Adipose tissue (tissue), 3 donors: ENCODE measurements around the gene PRR16. TPM values are rescaled to one million over a fixed set of nuclear protein-coding genes. Genes with fewer than 3 reads are reported as not detected.

ENCODE experiments used
- H3K27ac ChIP-seq: one replicate; pipeline ENCODE4 v1.5.1; 2013; ENCODE audit warnings: low read depth, low read length
- WGBS, 3 donors: extraction: QIAGEN DNeasy Blood & Tissue Kit; methylation state at CpG; one replicate each; pipeline ENCODE4 v1.1.7; 2013; 5-methylcytosine and 5-hydroxymethylcytosine counted together
- polyA plus RNA-seq, 3 donors: library from polyadenylated mRNA; stranded (reverse); fragments of 200-250 nt; gene quantifications; one replicate each; pipeline ENCODE4 v1.2.3, GENCODE V29; 2013
- donor health status: healthy with polysubstance abuse.
- donor health status: Bipolar disorder and iron deficiency.
- donor health status: healthy.

Gene PRR16
- polyA plus RNA-seq, 3 donors = 0.74 to 3.6 (median 1.7) TPM

GRCh38 chr5:120609570-120609969, 145.5 kb downstream of the PRR16 start:
- no peak overlapping the region for H3K27ac ChIP-seq
- WGBS, 3 donors = 91 to 95% (median 94%) methylated on average over 1 of the region's 1 CpG

- no peak overlapping the region for H3K27ac ChIP-seq
- 86 to 87% (median 86%) methylated on average over 2 of the region's 2 CpGs for WGBS, 3 donors
These were observed 146.0 kb downstream of the PRR16 start for GRCh38 chr5:120610145-120610544.

GRCh38 chr5:120613729-120614128, 149.6 kb downstream of the PRR16 start:
- H3K27ac ChIP-seq = no peak overlapping the region

- H3K27ac ChIP-seq = no peak overlapping the region
- WGBS, 3 donors = 30 to 32% (median 31%) methylated on average over 2 of the region's 2 CpGs
These were observed 150.6 kb downstream of the PRR16 start for GRCh38 chr5:120614531-120615180.

- no peak overlapping the region for H3K27ac ChIP-seq
- 70 to 74% (median 71%) methylated on average over 7 of the region's 7 CpGs for WGBS, 3 donors
These were observed 152.0 kb downstream of the PRR16 start for GRCh38 chr5:120615967-120616645.

GRCh38 chr5:120621339-120621738, 157.2 kb downstream of the PRR16 start:
- WGBS, 3 donors = 53 to 74% (median 70%) methylated on average over 2 of the region's 2 CpGs
- H3K27ac ChIP-seq = no peak overlapping the region

GRCh38 chr5:120624021-120624563, 160.0 kb downstream of the PRR16 start:
- no peak overlapping the region for H3K27ac ChIP-seq
- WGBS, 3 donors = 31 to 67% (median 32%) methylated on average over 1 of the region's 1 CpG

- WGBS, 3 donors = 75 to 85% (median 83%) methylated on average over 3 of the region's 3 CpGs
- no peak overlapping the region for H3K27ac ChIP-seq
These were observed 164.1 kb downstream of the PRR16 start for GRCh38 chr5:120628156-120628555.

- whole genome bisulfite sequencing, 3 donors = 60 to 68% (median 64%) methylated on average over 5 of the region's 5 CpGs
- H3K27ac ChIP-seq = no peak overlapping the region
These were observed 166.4 kb downstream of the PRR16 start for GRCh38 chr5:120630550-120630949.

- H3K27ac ChIP-seq = no peak overlapping the region
- WGBS, 3 donors = 64 to 93% (median 78%) methylated on average over 2 of the region's 2 CpGs
These were observed 167.5 kb downstream of the PRR16 start for GRCh38 chr5:120631611-120632010.

GRCh38 chr5:120632430-120632829, 168.3 kb downstream of the PRR16 start:
- WGBS, 3 donors = 89 to 94% (median 93%) methylated on average over 3 of the region's 3 CpGs
- H3K27ac ChIP-seq = no peak overlapping the region

- WGBS, 3 donors = 51 to 58% (median 52%) methylated on average over 3 of the region's 3 CpGs
- no peak overlapping the region for H3K27ac ChIP-seq
These were observed 174.3 kb downstream of the PRR16 start for GRCh38 chr5:120638449-120638848.

GRCh38 chr5:120640778-120641177, 176.7 kb downstream of the PRR16 start:
- WGBS, 3 donors = 75 to 78% (median 76%) methylated on average over 3 of the region's 3 CpGs
- no peak overlapping the region for H3K27ac ChIP-seq

GRCh38 chr5:120644516-120644915, 180.4 kb downstream of the PRR16 start:
- H3K27ac ChIP-seq = no peak overlapping the region

GRCh38 chr5:120655828-120656435, 191.8 kb downstream of the PRR16 start:
- WGBS, 3 donors = 32 to 51% (median 50%) methylated on average over 5 of the region's 5 CpGs

GRCh38 chr5:120657104-120657503, 193.0 kb downstream of the PRR16 start:
- WGBS, 3 donors = 4 to 36% (median 29%) methylated on average over 1 of the region's 1 CpG
- H3K27ac ChIP-seq = no peak overlapping the region

More at GRCh38 chr5:120655828-120656435, 191.8 kb downstream of the PRR16 start:
- no peak overlapping the region for H3K27ac ChIP-seq

GRCh38 chr5:120677481-120677880, 213.4 kb downstream of the PRR16 start:
- no peak overlapping the region for H3K27ac ChIP-seq

- H3K27ac ChIP-seq = no peak overlapping the region
- 48 to 68% (median 53%) methylated on average over 1 of the region's 1 CpG for WGBS, 3 donors
These were observed 214.2 kb downstream of the PRR16 start for GRCh38 chr5:120678279-120678678.

GRCh38 chr5:120682851-120683250, 218.8 kb downstream of the PRR16 start:
- WGBS, 3 donors = 42 to 91% (median 82%) methylated on average over 2 of the region's 2 CpGs
- H3K27ac ChIP-seq = no peak overlapping the region

- no peak overlapping the region for H3K27ac ChIP-seq
These were observed 219.5 kb downstream of the PRR16 start for GRCh38 chr5:120683580-120683979.
